ENCODE results near the gene PDE7B. TPM values are rescaled to one million over a fixed set of nuclear protein-coding genes. Genes with fewer than 3 reads are reported as not detected.

PDE7B gene
- total RNA-seq, 1 experiment from 2014 or later = not detected

DNA sequence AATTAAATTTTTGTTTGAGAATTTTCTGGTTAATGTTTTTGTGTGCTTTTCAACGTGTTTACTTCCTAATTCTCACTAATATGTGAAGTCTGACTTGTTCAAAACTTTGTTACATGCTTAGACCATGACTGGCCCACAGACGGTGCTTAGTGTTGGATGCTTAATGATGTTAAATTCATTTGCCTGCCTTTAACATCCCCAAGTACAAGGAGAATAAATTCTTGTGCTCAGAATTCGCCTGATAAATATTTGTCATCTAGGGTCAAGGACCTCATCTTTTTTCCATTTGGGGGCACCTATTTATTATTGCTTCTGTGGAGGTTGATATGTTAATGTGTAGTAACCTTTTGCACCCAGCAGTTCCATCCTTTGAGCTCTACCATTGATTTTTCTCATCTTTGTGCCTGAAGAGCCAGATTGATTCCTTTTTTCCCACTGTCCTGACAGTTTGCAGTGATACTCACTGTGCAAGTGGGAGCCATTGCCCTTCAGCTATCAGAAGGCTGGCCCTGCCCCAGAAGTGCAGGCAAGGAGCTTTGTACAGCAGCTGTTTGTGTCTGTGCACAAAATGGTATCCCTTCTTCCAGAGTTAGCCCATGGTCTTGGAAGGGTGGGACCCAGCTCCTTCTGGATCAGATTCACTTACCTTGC is 170.8 kb downstream of the PDE7B start:
- no peak for DNase-seq (ENCODE audit: low spot score)
- POLR2A ChIA-PET (ENCODE audit: low non-redundant PET) = no interaction called here
- no peak overlapping the region for H3K27ac ChIP-seq (ENCODE audit: low read depth, low read length, poor library complexity, severe bottlenecking)
- no peak overlapping the region for H3K4me3 ChIP-seq (ENCODE audit: low read depth, low read length, poor library complexity, severe bottlenecking)
- intact Hi-C loops (cut with micrococcal nuclease; ENCODE audit: unreplicated experiment) = no loop called here
- no TSS peak for BruUV-seq (replicated peaks)
- no peaks in the 10 kb centered on the region for H3K4me1 ChIP-seq (ENCODE audit: insufficient read depth, low read length, poor library complexity, severe bottlenecking)
- H3K27me3 ChIP-seq (replicated peaks; ENCODE audit: insufficient read depth, low read depth, low read length, poor library complexity) = no peaks in the 10 kb centered on the region
- CTCF ChIA-PET = no interaction called here
- H3K36me3 ChIP-seq (ENCODE audit: insufficient read depth, low read length, poor library complexity, severe bottlenecking) = no peaks in the 10 kb centered on the region
- H3K9me3 ChIP-seq (ENCODE audit: low read depth, low read length, poor library complexity, severe bottlenecking) = no peaks in the 10 kb centered on the region
- TF ChIP-seq EZH2 (IDR thresholded peaks at IDR 0.05; ENCODE audit: borderline replicate concordance, low read depth, low read length, poor library complexity, severe bottlenecking) = no peak
- no peak for TF ChIP-seq CTCF (conservative IDR thresholded peaks at IDR 0.05; ENCODE audit: low read depth, low read length)

- DNase-seq (ENCODE audit: low spot score) = no peak
- Histone ChIP-seq H3K27ac (ENCODE audit: low read depth, low read length, poor library complexity, severe bottlenecking) (no peak overlapping the region), H3K9me3 (ENCODE audit: low read depth, low read length, poor library complexity, severe bottlenecking) (no peaks in the 10 kb centered on the region), H3K27me3 (replicated peaks; ENCODE audit: insufficient read depth, low read depth, low read length, poor library complexity) (no peaks in the 10 kb centered on the region), H3K4me1 (ENCODE audit: insufficient read depth, low read length, poor library complexity, severe bottlenecking) (no peaks in the 10 kb centered on the region), H3K36me3 (ENCODE audit: insufficient read depth, low read length, poor library complexity, severe bottlenecking) (no peaks in the 10 kb centered on the region), H3K4me3 (ENCODE audit: low read depth, low read length, poor library complexity, severe bottlenecking) (no peak overlapping the region)
- no TSS peak for BruUV-seq (replicated peaks)
- POLR2A ChIA-PET (ENCODE audit: low non-redundant PET) = no interaction called here
- no peak for TF ChIP-seq CTCF (conservative IDR thresholded peaks at IDR 0.05; ENCODE audit: low read depth, low read length)
- no peak for TF ChIP-seq EZH2 (IDR thresholded peaks at IDR 0.05; ENCODE audit: borderline replicate concordance, low read depth, low read length, poor library complexity, severe bottlenecking)
- CTCF ChIA-PET = no interaction called here
- intact Hi-C loops (cut with micrococcal nuclease; ENCODE audit: unreplicated experiment) = no loop called here
Observed at GRCh38 chr6:136024711-136025110, 173.2 kb downstream of the PDE7B start.

DNA sequence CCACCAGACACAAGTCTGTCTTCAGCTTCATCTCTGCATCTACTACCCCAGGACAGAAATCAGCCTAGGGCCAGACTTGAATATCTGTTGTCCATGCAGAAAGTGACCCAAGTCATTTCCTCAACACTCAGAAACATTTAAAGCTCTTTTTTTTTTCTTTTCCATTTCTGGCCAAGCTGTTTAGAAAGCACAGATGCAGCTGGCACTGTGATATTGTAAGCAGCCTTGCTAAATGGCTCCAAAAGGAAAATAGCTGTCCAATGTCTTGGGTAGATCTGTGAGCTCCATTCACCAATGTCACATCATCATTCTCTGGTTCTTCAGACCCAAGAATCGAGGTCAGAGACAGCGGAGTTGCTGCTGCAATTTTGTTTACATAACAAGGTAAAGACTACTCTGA is 174.2 kb downstream of the PDE7B start:
- H3K9me3 ChIP-seq (ENCODE audit: low read depth, low read length, poor library complexity, severe bottlenecking) = no peaks in the 10 kb centered on the region
- ChIA-PET CTCF (no interaction called here), POLR2A (ENCODE audit: low non-redundant PET) (no interaction called here)
- no peaks in the 10 kb centered on the region for H3K4me1 ChIP-seq (ENCODE audit: insufficient read depth, low read length, poor library complexity, severe bottlenecking)
- H3K27me3 ChIP-seq (replicated peaks; ENCODE audit: insufficient read depth, low read depth, low read length, poor library complexity) = no peaks in the 10 kb centered on the region
- H3K4me3 ChIP-seq (ENCODE audit: low read depth, low read length, poor library complexity, severe bottlenecking) = no peak overlapping the region
- H3K27ac ChIP-seq (ENCODE audit: low read depth, low read length, poor library complexity, severe bottlenecking) = no peak overlapping the region
- intact Hi-C loops (cut with micrococcal nuclease; ENCODE audit: unreplicated experiment) = no loop called here
- no peak for DNase-seq (ENCODE audit: low spot score)
- TF ChIP-seq EZH2 (IDR thresholded peaks at IDR 0.05; ENCODE audit: borderline replicate concordance, low read depth, low read length, poor library complexity, severe bottlenecking) = no peak
- no peak for TF ChIP-seq CTCF (conservative IDR thresholded peaks at IDR 0.05; ENCODE audit: low read depth, low read length)
- no peaks in the 10 kb centered on the region for H3K36me3 ChIP-seq (ENCODE audit: insufficient read depth, low read length, poor library complexity, severe bottlenecking)
- BruUV-seq (replicated peaks) = no TSS peak

All from A673 (cell line).